K562 (cell line): ENCODE results near the gene TPD52L1. TPM values are rescaled to one million over a fixed set of nuclear protein-coding genes. Genes with fewer than 3 reads are reported as not detected.

Source experiments
- ATAC-seq: fragments of 200-7000 bp; cut with Tn5 transposase; 3 replicates; pipeline ENCODE4 v1.9.1; 2020; ENCODE audit warnings: moderate library complexity
- BruUV-seq: library from RNA; stranded (reverse); fragments of 400-500 nt; replicated peaks from 2 replicates; lab custom pipeline; 2021; lab: Mats Ljungman, UMichigan
- CTCF ChIA-PET: fragments of 300-600 bp; formaldehyde crosslinking; extraction: SDS; loops from one replicate; lab custom pipeline; 2021; ENCODE audit warnings: low intra/inter-chr PET ratio; lab: Yijun Ruan, JAX
- POLR2A ChIA-PET: fragments of 300-600, 350-650 bp; sonication (Branson Sonifier 250); formaldehyde crosslinking; extraction: SDS; loops from one replicate; lab custom pipeline; 2021; ENCODE audit warnings: antibody characterized with exemption, inconsistent platforms; lab: Yijun Ruan, JAX
- DNase-seq, 4 experiments: peaks; one replicate each; pipeline versions ENCODE4 v3.0.0 to v3.0.0-alpha.2; 2011 to 2018; ENCODE audit warnings: low spot score in 3 of 4, mixed read lengths in 3 of 4; ENCODE audit errors: extremely low read depth in 1 of 4
- FAIRE-seq: peaks from 2 replicates; lab custom pipeline; 2011; peaks lifted over from hg19 to GRCh38; lab: Jason Lieb, UNC
- H2AFZ ChIP-seq: 2 replicates; pipeline ENCODE4 v1.6.0; 2011; ENCODE audit warnings: low read depth, low read length, control low read depth, inconsistent platforms
- H3K27ac ChIP-seq: fragments of 200-600 bp; 3 replicates; pipeline ENCODE4 v1.8.0; 2011; ENCODE audit warnings: low read depth, mild to moderate bottlenecking, control low read depth, inconsistent platforms, low read length, moderate library complexity, mixed read lengths; ENCODE audit errors: extremely low read depth
- H3K27me3 ChIP-seq, 2 experiments: fragments of 300-600 bp in 1 of 2; 2 replicates in 1 of 2; 3 replicates in 1 of 2; pipeline versions ENCODE4 v1.6.0 to v1.8.0; 2011; ENCODE audit warnings: inconsistent platforms in 2 of 2, low read length in 2 of 2, mild to moderate bottlenecking in 1 of 2, mixed read lengths in 1 of 2, moderate library complexity in 1 of 2; ENCODE audit not compliant: control insufficient read depth in 2 of 2, insufficient read depth in 2 of 2
- H3K36me3 ChIP-seq: fragments of 300-600 bp; 3 replicates; pipeline ENCODE4 v1.8.0; 2011; ENCODE audit warnings: mild to moderate bottlenecking, low read length, inconsistent platforms; ENCODE audit not compliant: control insufficient read depth, insufficient read depth
- H3K4me1 ChIP-seq, 2 experiments: fragments of 200-600 bp in 1 of 2; replicated peaks in 1 of 2; 2 replicates in 1 of 2; 3 replicates in 1 of 2; pipeline versions ENCODE4 v1.5.1 to v1.8.0; 2011; ENCODE audit warnings: inconsistent platforms in 2 of 2, low read length in 2 of 2, mild to moderate bottlenecking in 1 of 2, mixed read lengths in 1 of 2, moderate library complexity in 1 of 2; ENCODE audit not compliant: control insufficient read depth in 2 of 2, insufficient read depth in 2 of 2
- H3K4me2 ChIP-seq: 2 replicates; pipeline ENCODE4 v1.6.1; 2011; ENCODE audit warnings: low read length, control low read depth, inconsistent platforms, mixed read lengths; ENCODE audit not compliant: insufficient read depth
- H3K4me3 ChIP-seq: fragments of 200-600 bp; sonication (generic), shearing (Covaris generic); 2 replicates; pipeline ENCODE4 v1.5.1; 2016; ENCODE audit warnings: control low read depth, inconsistent platforms
- H3K79me2 ChIP-seq: fragments of 200-600 bp; 3 replicates; pipeline ENCODE4 v1.8.0; 2011; ENCODE audit warnings: low read length, inconsistent platforms; ENCODE audit not compliant: control insufficient read depth, insufficient read depth
- H3K9ac ChIP-seq, 2 experiments: 2 replicates each; pipeline versions ENCODE4 v1.6.0 to v1.6.1; 2011; ENCODE audit warnings: low read depth in 2 of 2, low read length in 2 of 2, control low read depth in 1 of 2, inconsistent platforms in 1 of 2, mild to moderate bottlenecking in 1 of 2, mixed read lengths in 1 of 2; ENCODE audit not compliant: insufficient read depth in 1 of 2
- H3K9me1 ChIP-seq: one replicate; pipeline ENCODE4 v1.6.0; 2011; ENCODE audit warnings: inconsistent platforms, mild to moderate bottlenecking, low read length, moderate library complexity; ENCODE audit not compliant: control insufficient read depth, insufficient read depth
- H3K9me3 ChIP-seq: replicated peaks from 2 replicates; pipeline ENCODE4 v1.5.1; 2011; ENCODE audit warnings: low read depth, low read length, inconsistent platforms; ENCODE audit not compliant: control insufficient read depth, insufficient read depth
- H4K20me1 ChIP-seq: replicated peaks from 2 replicates; pipeline ENCODE4 v1.6.1; 2011; ENCODE audit warnings: low read length, inconsistent platforms, mixed read lengths; ENCODE audit not compliant: control insufficient read depth, insufficient read depth
- ATF3 ChIP-seq, 2 experiments: fragments of 450-650 bp in 1 of 2; sonication (generic) in 1 of 2; formaldehyde crosslinking in 1 of 2; IDR thresholded peaks in 1 of 2; conservative IDR thresholded peaks in 1 of 2; 2 replicates each; pipeline versions ENCODE4 v1.6.1 to v1.8.1; 2016 to 2023; ENCODE audit warnings: mild to moderate bottlenecking in 2 of 2, moderate library complexity in 2 of 2, inconsistent platforms in 1 of 2, missing genetic modification reagents in 1 of 2
- POU5F1 ChIP-seq: fragments of 150-350 bp; IDR thresholded peaks from 2 replicates; pipeline ENCODE4 v1.6.1; 2014; ENCODE audit warnings: borderline replicate concordance, low read length, low read depth, mild to moderate bottlenecking; ENCODE audit not compliant: partially characterized antibody
- PREB ChIP-seq: sonication (generic); formaldehyde crosslinking; IDR thresholded peaks from 2 replicates; pipeline ENCODE4 v1.8.1; 2023; ENCODE audit warnings: mild to moderate bottlenecking, missing genetic modification reagents
- RBFOX2 ChIP-seq: fragments of 200-400 bp; formaldehyde crosslinking; IDR thresholded peaks from 2 replicates; pipeline ENCODE4 v1.6.1; 2017; ENCODE audit warnings: low read depth, mild to moderate bottlenecking, low read length, moderate library complexity
- ZNF778 ChIP-seq: fragments of 450-650 bp; formaldehyde crosslinking; IDR thresholded peaks from 2 replicates; pipeline ENCODE4 v1.4.0; 2020; ENCODE audit warnings: mild to moderate bottlenecking, moderate library complexity
- WGBS: fragments of 100-300 bp; shearing (Covaris generic); methylation state at CpG from one replicate; pipeline ENCODE4 v1.1.6; 2016; ENCODE audit warnings: low coverage, mixed read lengths; ENCODE audit not compliant: insufficient coverage; ENCODE audit errors: missing lambda C conversion rate; 5-methylcytosine and 5-hydroxymethylcytosine counted together
- in situ Hi-C: fragments of 300-500 bp; cut with MboI; formaldehyde crosslinking; loops from 4 replicates; pipeline ENCODE4 v1.15.0; 2018; ENCODE audit warnings: inconsistent platforms, mixed read lengths
- intact Hi-C: fragments of 100-400 bp; cut with micrococcal nuclease; formaldehyde crosslinking; loops from 2 replicates; pipeline ENCODE4 v1.14.2; 2022
- polyA plus RNA-seq, 8 experiments: library from polyadenylated mRNA; depleted of rRNA in 4 of 8; stranded (reverse) in 5 of 8; unstranded in 3 of 8; fragments of >200 nt; fragmentation: Nextera tagmentation in 2 of 8; fragmentation: Illumina TruSeq in 1 of 8; extraction: Ambion mirVana in 2 of 8; extraction: Trizol in 1 of 8; gene quantifications; 2 replicates each; pipeline versions ENCODE4 v1.2.1 to v1.2.3, GENCODE V29; 2011 to 2014; ENCODE audit warnings: inconsistent platforms in 1 of 8, missing spikeins in 1 of 8
- total RNA-seq, 7 experiments: library from RNA; depleted of rRNA in 6 of 7; stranded (reverse); fragments of >200 nt in 6 of 7; fragmentation: Illumina TruSeq in 2 of 7; extraction: Trizol in 2 of 7; gene quantifications; 2 replicates each; pipeline versions ENCODE4 v1.2.1 to v1.2.3, GENCODE V29; 2011 to 2021; ENCODE audit warnings: low replicate concordance in 1 of 7

The TPD52L1 gene
- total and polyA plus RNA-seq, 9 of the 15 experiments (the other 6 are each of a cell fraction or from before 2014, with no cell fraction given), result 12.9 to 149 (median 75.7) TPM

GRCh38 chr6:125190667-125191066 is 37.1 kb downstream of the TPD52L1 start:
- Histone ChIP-seq H3K9me1 (no peaks in the 10 kb centered on the region), H4K20me1 (no peaks in the 10 kb centered on the region), H3K4me3 (no peak overlapping the region), H3K36me3 (no peaks in the 10 kb centered on the region), H3K27ac (no peak overlapping the region), H3K9ac (no peak overlapping the region; a peak in 1 of 4 replicates), H3K9me3 (no peaks in the 10 kb centered on the region), H2AFZ (no peak overlapping the region), H3K79me2 (no peaks in the 10 kb centered on the region; the same call in 2 of the 3 replicates), H3K4me1 (peaks cover 5 to 46% of the 10 kb centered on the region in 2 experiments; a peak in 4 of 5 replicates), H3K27me3 (no peaks in the 10 kb centered on the region), H3K4me2 (no peak overlapping the region)
- ATAC-seq (no peak), FAIRE-seq (no peak), DNase-seq (no peak)
- ChIA-PET POLR2A (interaction anchor here (0.6 to 1.2 kb wide), 6 partner anchors 13 to 1842 kb away, joined by 3 to 6 read pairs (median 4); no protein-coding TSS in a partner anchor), CTCF (no interaction called here)
- no TSS peak for BruUV-seq
- TF ChIP-seq POU5F1, result no peak
- TF ChIP-seq ATF3 (IDR thresholded peaks at IDR 0.05), result no peak
- no peak for TF ChIP-seq ATF3 (CRISPR knock-in tag; conservative IDR thresholded peaks at IDR 0.05)
- no peak for TF ChIP-seq PREB (CRISPR knock-in tag)
- TF ChIP-seq RBFOX2, result no peak
- no peak for TF ChIP-seq ZNF778 (CRISPR knock-in tag)
- intact Hi-C loops (no loop called here), in situ Hi-C loops (no loop called here)
- WGBS, result 86% methylated on average over 4 of the region's 4 CpGs
